HG03565 (cell line): ENCODE measurements around the gene RECQL5.
"Not testable (repeated sequence)": the region's sequence is repeated elsewhere in the genome, so short reads cannot be mapped to it uniquely, and the experiment has no call there.

Experiments used
- ATAC-seq: cut with Tn5 transposase; IDR thresholded peaks from one replicate; pipeline ENCODE4 v1.9.1; 2021; ENCODE audit warnings: mild to moderate bottlenecking, moderate library complexity; ENCODE audit not compliant: unreplicated experiment

The RECQL5 gene

DNA sequence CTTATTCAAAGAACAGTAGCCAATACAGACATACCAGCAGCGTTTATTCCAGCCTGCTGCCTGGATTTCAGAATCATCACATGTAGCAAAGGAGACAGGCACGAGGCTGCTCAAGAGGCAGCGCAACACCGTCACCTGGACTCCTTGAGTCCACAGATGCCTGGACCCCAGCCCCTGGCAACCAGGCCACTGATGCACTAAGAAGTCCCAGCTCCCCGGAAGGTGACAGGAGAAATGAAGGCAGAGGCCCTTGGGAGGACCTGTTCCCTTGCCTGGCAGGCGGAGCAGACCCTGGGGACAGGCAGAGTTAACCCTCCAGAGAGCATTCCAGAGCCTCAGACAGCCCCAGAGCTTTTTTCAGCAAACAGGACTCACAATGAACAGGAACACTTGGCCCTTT lies 17.3 kb downstream of the RECQL5 start:
- ATAC-seq = no peak

- no peak for ATAC-seq
Observed at GRCh38 chr17:75647921-75648320, 19.0 kb downstream of the RECQL5 start.

DNA sequence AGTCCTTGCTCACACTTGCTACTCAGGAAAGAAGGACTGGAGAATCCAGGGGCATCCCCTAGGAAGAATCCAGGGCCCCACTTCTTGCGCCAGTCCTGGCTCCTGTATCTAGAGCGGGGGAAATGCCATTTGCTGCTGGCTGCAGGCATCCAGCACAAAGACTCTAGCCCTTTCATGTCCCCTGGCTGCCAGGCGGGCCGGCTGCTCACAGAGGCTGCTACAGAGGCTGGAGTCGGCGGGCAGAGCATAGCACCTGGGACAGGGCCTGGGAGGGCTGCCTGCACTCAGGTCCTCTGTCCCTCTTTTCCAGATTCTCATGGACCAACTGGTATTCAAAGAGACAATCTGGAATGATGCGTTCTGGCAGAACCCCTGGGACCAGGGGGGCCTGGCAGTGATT lies 19.9 kb downstream of the RECQL5 start:
- ATAC-seq = no peak

- no peak for ATAC-seq
Observed at GRCh38 chr17:75646638-75646992, 20.3 kb downstream of the RECQL5 start.

DNA sequence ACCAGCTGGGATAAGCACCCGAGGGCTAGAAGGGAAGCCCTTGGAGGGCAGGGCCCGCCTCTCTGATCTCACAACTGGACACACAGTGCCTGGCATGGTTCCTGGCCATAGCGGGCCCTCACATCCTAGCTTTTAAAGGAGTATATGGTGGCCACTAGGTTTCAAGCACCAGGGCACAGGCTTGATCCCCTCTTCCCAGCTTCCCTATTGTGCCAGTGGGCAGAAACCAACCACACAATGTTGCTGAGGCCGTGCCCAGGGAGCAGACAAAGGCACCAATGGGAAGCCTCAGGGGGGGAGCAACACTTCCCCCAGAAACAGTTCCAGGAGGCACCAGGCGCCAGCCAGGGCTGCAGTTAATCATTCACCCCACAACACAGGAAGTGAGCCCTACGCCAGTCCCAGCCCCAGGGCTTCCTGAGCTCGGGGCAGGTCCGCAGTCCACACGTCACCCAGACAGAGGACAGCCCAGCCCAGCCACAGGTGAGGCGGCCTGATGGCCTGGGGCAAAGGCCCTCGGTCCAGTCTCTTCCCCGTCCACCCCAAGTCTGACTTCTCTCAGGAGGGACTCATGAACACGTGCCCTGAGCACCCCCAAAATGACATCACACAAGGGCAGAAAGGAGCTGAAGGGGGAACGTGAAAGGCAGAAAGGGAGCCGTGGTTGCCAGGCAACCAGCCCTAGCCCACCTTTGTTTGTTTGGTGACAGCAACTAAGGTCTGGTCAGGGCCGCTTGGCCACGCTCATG lies 20.9 kb downstream of the RECQL5 start:
- no peak for ATAC-seq

DNA sequence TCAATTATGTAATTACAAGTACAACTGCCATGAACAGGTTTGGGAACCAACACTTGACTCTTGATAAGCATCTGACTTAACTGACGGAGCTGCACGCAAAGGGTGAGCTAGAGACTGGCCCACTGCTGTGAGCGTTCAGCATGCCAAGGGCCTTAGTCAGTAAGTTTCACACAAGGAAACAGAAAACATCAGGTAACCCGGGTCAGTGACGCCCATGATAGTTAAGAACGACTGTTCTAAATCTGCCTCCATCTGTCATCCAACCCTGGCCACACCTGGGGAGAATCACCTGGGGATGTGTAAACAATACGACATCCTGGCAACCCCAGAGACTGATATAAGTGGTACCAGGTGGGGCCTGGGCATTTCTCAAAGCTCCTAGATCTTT lies 21.5 kb downstream of the RECQL5 start:
- ATAC-seq = no peak

DNA sequence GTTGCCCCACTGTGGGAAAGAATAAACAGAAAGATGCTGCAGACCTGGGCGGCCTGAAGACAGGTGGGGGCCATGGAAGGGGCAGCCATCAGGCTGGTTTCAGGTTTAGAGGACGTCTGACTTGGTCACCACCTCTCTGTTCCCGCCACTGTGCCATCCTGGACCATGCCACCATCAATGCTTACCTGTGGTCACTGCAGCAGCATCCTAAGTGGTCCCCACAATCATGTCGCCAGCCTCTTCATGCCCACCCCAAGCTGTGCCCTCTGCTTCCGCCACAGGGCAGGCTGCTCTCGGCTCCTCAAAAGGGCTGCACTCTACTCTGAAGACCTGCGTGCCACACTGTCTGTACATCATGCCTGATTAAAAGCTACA lies 23.3 kb downstream of the RECQL5 start:
- ATAC-seq = no peak

- ATAC-seq = no peak
Observed at GRCh38 chr17:75642784-75643642, 23.9 kb downstream of the RECQL5 start.

- ATAC-seq = no peak
Observed at GRCh38 chr17:75642182-75642783, 24.7 kb downstream of the RECQL5 start.

DNA sequence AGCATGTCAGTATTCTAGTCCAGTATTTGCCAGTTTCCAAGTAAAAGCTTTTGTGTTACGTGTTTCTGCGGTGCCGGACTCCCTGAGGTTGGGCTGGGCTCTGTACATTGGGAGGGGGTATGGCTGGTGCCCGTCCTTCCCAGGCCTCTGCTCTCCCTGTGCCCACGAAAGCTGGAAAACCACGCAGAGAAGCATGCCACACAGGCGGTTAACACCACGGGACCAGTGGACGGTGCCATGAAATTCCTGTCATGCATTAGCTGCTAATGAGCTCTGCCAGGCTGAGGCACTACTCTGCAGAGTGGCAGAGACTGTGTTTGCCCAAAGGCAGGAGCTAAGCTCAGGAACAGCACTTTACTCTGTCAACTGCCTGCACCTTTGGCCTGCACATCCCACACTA lies 25.6 kb downstream of the RECQL5 start:
- no peak for ATAC-seq

GRCh38 chr17:75640556-75641119 lies 26.3 kb downstream of the RECQL5 start:
- ATAC-seq = no peak

DNA sequence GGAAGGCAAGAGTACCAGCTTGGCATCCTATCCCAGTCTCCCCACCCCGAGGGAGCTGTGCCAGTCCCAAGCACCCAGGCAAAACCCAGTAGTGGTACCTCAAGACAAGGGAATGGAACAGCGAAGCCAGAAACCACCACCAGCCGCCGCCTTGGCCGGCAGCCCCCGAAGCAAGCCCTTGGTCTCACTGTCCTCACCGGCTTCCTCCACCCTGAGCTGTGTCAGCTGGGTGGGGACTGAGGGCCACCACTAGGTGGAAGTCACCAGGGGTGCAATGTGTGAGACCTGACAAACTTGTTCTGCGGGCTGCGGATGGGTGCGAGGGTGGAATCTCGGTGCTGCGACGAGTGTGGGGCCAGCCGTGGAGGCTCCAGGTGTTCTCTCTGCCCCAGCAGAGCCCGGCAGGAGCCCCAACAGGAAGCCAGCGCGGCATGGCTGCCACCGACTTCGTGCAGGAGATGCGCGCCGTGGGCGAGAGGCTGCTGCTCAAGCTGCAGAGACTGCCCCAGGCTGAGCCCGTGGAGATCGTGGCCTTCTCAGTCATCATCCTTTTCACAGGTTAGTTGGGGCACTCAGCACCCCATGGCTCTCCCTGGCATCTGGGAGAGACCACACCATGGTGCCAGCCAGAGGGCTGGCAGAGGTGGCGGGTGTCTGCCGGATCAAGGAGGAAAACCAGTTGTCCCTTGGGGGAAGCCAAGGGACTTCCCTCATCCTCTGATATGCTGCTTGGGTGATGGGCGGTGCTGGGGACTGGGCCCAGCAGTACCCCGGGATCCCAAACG lies 27.0 kb downstream of the RECQL5 start:
- no peak for ATAC-seq

DNA sequence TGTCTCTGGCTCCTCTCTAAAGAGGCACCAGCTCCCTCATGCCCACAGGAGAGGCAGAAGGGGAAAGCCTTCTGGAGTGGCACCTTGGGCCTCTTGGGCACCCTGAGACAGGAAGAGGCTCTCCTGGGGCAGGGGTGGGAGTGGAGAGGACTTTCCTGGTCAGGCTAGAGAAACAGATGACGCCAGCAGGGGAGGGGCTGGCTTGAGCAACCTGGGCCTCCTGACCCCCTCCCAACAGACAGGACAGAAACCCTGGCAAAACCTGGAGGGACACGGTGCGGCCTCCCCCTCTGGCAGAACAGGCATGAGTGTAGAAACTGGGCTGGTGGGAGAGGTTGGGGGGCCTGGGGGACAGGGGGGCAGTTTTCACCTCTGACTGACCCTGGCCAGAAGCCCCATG lies 27.6 kb downstream of the RECQL5 start:
- ATAC-seq = no peak

GRCh38 chr17:75638893-75639292 lies 28.1 kb downstream of the RECQL5 start:
- no peak for ATAC-seq

GRCh38 chr17:75638039-75638438 lies 28.9 kb downstream of the RECQL5 start:
- not testable (repeated sequence) for ATAC-seq

- ATAC-seq = no peak
Observed at GRCh38 chr17:75637551-75637950, 29.4 kb downstream of the RECQL5 start.

- ATAC-seq = no peak
Observed at GRCh38 chr17:75637143-75637538, 29.8 kb downstream of the RECQL5 start.

DNA sequence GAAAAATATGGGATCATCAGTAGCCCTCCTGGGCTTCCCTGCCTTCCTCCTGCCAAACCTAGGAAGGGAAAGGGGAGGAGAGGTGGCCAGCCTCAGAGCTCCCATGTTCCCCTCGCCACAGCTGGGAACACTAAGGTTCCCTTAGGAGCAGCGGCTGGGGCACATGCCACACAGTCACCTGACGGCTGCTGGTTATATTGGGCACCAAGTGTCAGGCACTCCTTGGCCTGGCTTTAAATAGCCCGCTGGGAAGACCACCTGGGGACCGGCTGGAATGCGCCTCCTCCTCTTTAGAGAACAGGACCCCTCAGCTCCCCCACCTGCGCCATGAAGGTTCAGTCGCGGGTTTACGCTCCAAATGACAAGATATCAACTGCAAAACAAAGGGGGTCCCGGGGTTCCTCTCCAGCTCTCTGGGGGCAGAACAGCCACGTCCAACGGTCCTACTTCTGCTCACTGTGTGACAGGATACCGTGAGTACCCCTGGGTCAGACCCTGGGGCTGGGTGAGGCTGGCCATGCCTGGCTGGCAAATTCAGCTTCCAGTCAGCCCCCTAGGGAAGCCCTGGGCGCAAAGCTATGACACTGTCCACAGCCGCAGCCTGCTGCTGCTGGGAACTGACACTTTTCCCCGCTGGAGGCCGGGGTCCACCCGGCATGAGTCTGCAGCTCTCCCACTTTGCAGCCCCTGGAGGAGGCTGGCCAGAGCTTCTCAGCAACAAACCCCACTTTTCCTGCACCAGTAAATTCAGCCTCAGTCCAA lies 30.4 kb downstream of the RECQL5 start:
- ATAC-seq = no peak

DNA sequence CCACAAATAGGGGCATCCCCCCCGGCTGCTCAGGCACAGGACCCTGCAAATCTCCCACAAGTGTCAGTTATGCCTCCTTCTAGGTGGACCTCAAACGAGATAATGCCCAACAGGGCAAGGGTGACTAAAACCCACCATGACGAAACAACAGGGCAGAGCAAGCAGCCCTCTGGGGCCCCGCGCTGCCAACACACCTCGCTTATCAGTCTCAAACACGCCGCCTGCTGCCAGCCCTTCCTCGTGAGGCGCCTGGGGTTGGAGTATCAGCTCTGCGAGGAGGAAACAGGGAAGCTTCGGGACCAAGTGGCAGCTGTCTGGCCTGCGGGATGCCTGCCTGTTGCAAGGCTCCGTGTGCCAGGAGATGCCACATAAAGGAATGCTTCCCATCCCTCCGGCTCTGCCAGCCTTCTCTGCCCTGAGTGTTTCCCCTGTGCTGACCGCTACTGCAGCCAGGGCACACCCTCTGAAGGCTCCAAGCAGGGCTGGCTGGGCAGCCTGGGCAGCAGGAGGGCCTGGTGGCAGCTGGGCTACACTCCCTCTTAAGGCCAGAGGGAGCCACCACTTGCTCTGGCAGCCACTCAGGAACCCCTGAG lies 31.2 kb downstream of the RECQL5 start:
- ATAC-seq = no peak
